ENCODE results near the gene KRT17. TPM values are rescaled to one million over a fixed set of nuclear protein-coding genes. Genes with fewer than 3 reads are reported as not detected.
"Not testable (repeated sequence)": the region's sequence is repeated elsewhere in the genome, so short reads cannot be mapped to it uniquely, and the experiment has no call there.

KRT17 gene
- total and polyA plus RNA-seq, 8 donors, result 4.1 to 85.6 (median 6.6) TPM

GRCh38 chr17:41578538-41578937, 45.8 kb downstream of the KRT17 start:
- no peak for ATAC-seq
- no peak for TF ChIP-seq CTCF (IDR thresholded peaks at IDR 0.05)

GRCh38 chr17:41576740-41577139, 47.6 kb downstream of the KRT17 start:
- H3K4me1 ChIP-seq; H3K9me3 ChIP-seq; intact Hi-C loops (cut with DNase I); H3K36me3 ChIP-seq; DNase-seq; ATAC-seq; H3K4me3 ChIP-seq; H3K27ac ChIP-seq: not testable (repeated sequence)
- peaks cover 0 to 47% of the 10 kb centered on the region in 2 donors for H3K27me3 ChIP-seq

More at GRCh38 chr17:41578538-41578937, 45.8 kb downstream of the KRT17 start:
- no peaks in the 10 kb centered on the region for H3K9me3 ChIP-seq
- no peaks in the 10 kb centered on the region for H3K36me3 ChIP-seq
- H3K27me3 ChIP-seq, result peaks cover 0 to 37% of the 10 kb centered on the region in 2 donors
- H3K4me1 ChIP-seq, result peaks cover 0 to 3% of the 10 kb centered on the region in 2 donors
- intact Hi-C loops (cut with DNase I), result no loop called here
- no peak overlapping the region for H3K4me3 ChIP-seq
- DNase-seq, result no peak
- no peak overlapping the region for H3K27ac ChIP-seq

- intact Hi-C loops (cut with DNase I), result no loop called here
- Histone ChIP-seq H3K27ac (no peak overlapping the region), H3K4me3 (no peak overlapping the region), H3K9me3 (no peaks in the 10 kb centered on the region), H3K36me3 (no peaks in the 10 kb centered on the region), H3K4me1 (peaks cover 0 to 3% of the 10 kb centered on the region in 2 donors), H3K27me3 (peaks cover 0 to 48% of the 10 kb centered on the region in 2 donors)
- ATAC-seq (no peak), DNase-seq (no peak)
- no peak for TF ChIP-seq CTCF (IDR thresholded peaks at IDR 0.05)
These were observed 49.0 kb downstream of the KRT17 start for GRCh38 chr17:41575336-41575735.

- no peak for DNase-seq
- H3K4me1 ChIP-seq, result no peaks in the 10 kb centered on the region
- peaks cover 0 to 6% of the 10 kb centered on the region in 2 donors for H3K9me3 ChIP-seq
- no peak for ATAC-seq
- no peak for TF ChIP-seq CTCF (IDR thresholded peaks at IDR 0.05)
- H3K4me3 ChIP-seq, result no peak within 1 kb of the TSS
- intact Hi-C loops (cut with DNase I), result no loop called here
- no peak within 1 kb of the TSS for H3K27ac ChIP-seq
- H3K36me3 ChIP-seq, result no peaks in the 10 kb centered on the region
- peaks cover 0 to 45% of the 10 kb centered on the region in 2 donors for H3K27me3 ChIP-seq
These were observed 52.6 kb downstream of the KRT17 start, which contains the start of gene KRT9 for GRCh38 chr17:41571561-41572434. Gene KRT9, minus strand, starts transcription at chr17:41572059. Its CDS starts 67 bp downstream, at chr17:41571992.

Other genes with a start within 250 kb of the KRT17 start
- gene KRT34, start 242.3 kb downstream of the KRT17 start, total RNA-seq, result not detected
- not detected for gene KRT34, start 242.3 kb downstream of the KRT17 start, polyA plus RNA-seq (ENCODE audit: insufficient read length in 6 of 6)
- not detected for gene KRT31, start 227.0 kb downstream of the KRT17 start, total RNA-seq
- gene KRT31, start 227.0 kb downstream of the KRT17 start, polyA plus RNA-seq (ENCODE audit: insufficient read length in 6 of 6), result not detected
- not detected for gene KRT37, start 200.0 kb downstream of the KRT17 start, total RNA-seq
- not detected for gene KRT37, start 200.0 kb downstream of the KRT17 start, polyA plus RNA-seq (ENCODE audit: insufficient read length in 6 of 6)
- not detected for gene KRT38, start 183.6 kb downstream of the KRT17 start, total RNA-seq
- not detected for gene KRT38, start 183.6 kb downstream of the KRT17 start, polyA plus RNA-seq (ENCODE audit: insufficient read length in 6 of 6)
- gene KRT32, start 157.2 kb downstream of the KRT17 start, total RNA-seq, result not detected
- not detected for gene KRT32, start 157.2 kb downstream of the KRT17 start, polyA plus RNA-seq (ENCODE audit: insufficient read length in 6 of 6)
- gene KRT35, start 143.4 kb downstream of the KRT17 start, total RNA-seq, result not detected
- gene KRT35, start 143.4 kb downstream of the KRT17 start, polyA plus RNA-seq (ENCODE audit: insufficient read length in 6 of 6), result not detected
- gene KRT36, start 134.7 kb downstream of the KRT17 start, total RNA-seq, result not detected
- not detected for gene KRT36, start 134.7 kb downstream of the KRT17 start, polyA plus RNA-seq (ENCODE audit: insufficient read length in 6 of 6)
- gene KRT13, start 119.0 kb downstream of the KRT17 start, total RNA-seq, result 10 to 100 TPM; 10.8 to 29.1 TPM
- gene KRT13, start 119.0 kb downstream of the KRT17 start, polyA plus RNA-seq (ENCODE audit: insufficient read length in 6 of 6), result under 1 TPM in 4 of 6 donors, not detected in 2; 0.17 to 0.49 (median 0.34) TPM
- 10 to 100 TPM; 23.8 to 27.8 TPM for gene KRT15, start 105.7 kb downstream of the KRT17 start, total RNA-seq
- 1 to 10 TPM; 1.3 to 2.7 (median 2.1) TPM for gene KRT15, start 105.7 kb downstream of the KRT17 start, polyA plus RNA-seq (ENCODE audit: insufficient read length in 6 of 6)
- gene KRT19, start 96.3 kb downstream of the KRT17 start, total RNA-seq, result 1,000 to 10,000 TPM in 1 of 2 donors, 100 to 1,000 TPM in 1; 692 to 1,142 TPM
- 100 to 1,000 TPM; 125 to 171 (median 133) TPM for gene KRT19, start 96.3 kb downstream of the KRT17 start, polyA plus RNA-seq (ENCODE audit: insufficient read length in 6 of 6)
- gene KRT9, start 52.5 kb downstream of the KRT17 start, total RNA-seq, result not detected
- gene KRT9, start 52.5 kb downstream of the KRT17 start, polyA plus RNA-seq (ENCODE audit: insufficient read length in 6 of 6), result not detected
- gene KRT14, start 37.7 kb downstream of the KRT17 start, total RNA-seq, result 1 to 10 TPM in 1 of 2 donors, not detected in 1; 1.5 TPM
- 1 to 10 TPM in 4 of 6 donors, under 1 TPM in 2; 0.35 to 2.0 (median 1.2) TPM for gene KRT14, start 37.7 kb downstream of the KRT17 start, polyA plus RNA-seq (ENCODE audit: insufficient read length in 6 of 6)
- 1 to 10 TPM in 1 of 2 donors, under 1 TPM in 1; 0.65 to 1.0 TPM for gene KRT16, start 11.8 kb downstream of the KRT17 start, total RNA-seq
- not detected for gene KRT16, start 11.8 kb downstream of the KRT17 start, polyA plus RNA-seq (ENCODE audit: insufficient read length in 6 of 6)
- 100 to 1,000 TPM; 728 to 773 TPM for gene EIF1, start 64.3 kb upstream of the KRT17 start, total RNA-seq
- 100 to 1,000 TPM; 697 to 782 (median 720) TPM for gene EIF1, start 64.3 kb upstream of the KRT17 start, polyA plus RNA-seq (ENCODE audit: insufficient read length in 6 of 6)
- gene GAST, start 87.8 kb upstream of the KRT17 start, total RNA-seq, result not detected
- not detected for gene GAST, start 87.8 kb upstream of the KRT17 start, polyA plus RNA-seq (ENCODE audit: insufficient read length in 6 of 6)
- gene HAP1, start 110.1 kb upstream of the KRT17 start, total RNA-seq, result under 1 TPM; 0.16 to 0.32 TPM
- under 1 TPM; 0.40 to 0.90 (median 0.71) TPM for gene HAP1, start 110.1 kb upstream of the KRT17 start, polyA plus RNA-seq (ENCODE audit: insufficient read length in 6 of 6)
- gene JUP, start 162.1 kb upstream of the KRT17 start, total RNA-seq, result 100 to 1,000 TPM in 1 of 2 donors, 10 to 100 TPM in 1; 94.2 to 148 TPM
- 100 to 1,000 TPM in 5 of 6 donors, 10 to 100 TPM in 1; 97.9 to 125 (median 119) TPM for gene JUP, start 162.1 kb upstream of the KRT17 start, polyA plus RNA-seq (ENCODE audit: insufficient read length in 6 of 6)
- 10 to 100 TPM; 19.1 to 27.8 TPM for gene P3H4, start 187.4 kb upstream of the KRT17 start, total RNA-seq
- gene P3H4, start 187.4 kb upstream of the KRT17 start, polyA plus RNA-seq (ENCODE audit: insufficient read length in 6 of 6), result 10 to 100 TPM; 28.5 to 47.1 (median 32.8) TPM
- 100 to 1,000 TPM in 1 of 2 donors, 10 to 100 TPM in 1; 82.1 to 129 TPM for gene FKBP10, start 188.4 kb upstream of the KRT17 start, total RNA-seq
- gene FKBP10, start 188.4 kb upstream of the KRT17 start, polyA plus RNA-seq (ENCODE audit: insufficient read length in 6 of 6), result 100 to 1,000 TPM; 130 to 169 (median 146) TPM
- gene NT5C3B, start 211.7 kb upstream of the KRT17 start, total RNA-seq, result 10 to 100 TPM; 30.6 to 34.7 TPM
- 100 to 1,000 TPM in 1 of 6 donors, 10 to 100 TPM in 5; 87.7 to 101 (median 90.3) TPM for gene NT5C3B, start 211.7 kb upstream of the KRT17 start, polyA plus RNA-seq (ENCODE audit: insufficient read length in 6 of 6)
- gene KLHL10, start 213.2 kb upstream of the KRT17 start, total RNA-seq, result not detected
- gene KLHL10, start 213.2 kb upstream of the KRT17 start, polyA plus RNA-seq (ENCODE audit: insufficient read length in 6 of 6), result under 1 TPM; 0.06 to 0.43 (median 0.23) TPM
- gene KLHL11, start 240.8 kb upstream of the KRT17 start, total RNA-seq, result 10 to 100 TPM; 11.0 to 13.3 TPM
- 1 to 10 TPM; 8.7 to 9.9 (median 9.9) TPM for gene KLHL11, start 240.8 kb upstream of the KRT17 start, polyA plus RNA-seq (ENCODE audit: insufficient read length in 6 of 6)